ENCODE results near the gene RNF180. TPM values are rescaled to one million over a fixed set of nuclear protein-coding genes. Genes with fewer than 3 reads are reported as not detected.
A peak's percentile ranks its signal among the peaks of the same experiment; 100 is the strongest.

Gene RNF180
- total and polyA plus RNA-seq, 10 of the 15 experiments (the other 5 are each of a cell fraction or from before 2014, with no cell fraction given), result 0.16 to 1.2 (median 0.73) TPM

- 0% methylated on average over 1 of the region's 1 CpG for WGBS (ENCODE audit: insufficient coverage, insufficient replicate concordance, low lambda C conversion rate, missing lambda C conversion rate)
Measured at GRCh38 chr5:64295101-64295500, 129.5 kb downstream of the RNF180 start.

GRCh38 chr5:64298586-64298985 is 132.9 kb downstream of the RNF180 start:
- POLR2A ChIA-PET, result no interaction called here
- FAIRE-seq (no peak), ATAC-seq (no peak), DNase-seq (ENCODE audit: low read depth, low spot score) (no peak)
- RAD21 ChIA-PET (ENCODE audit: unreplicated experiment), result no interaction called here
- Histone ChIP-seq H2AFZ (ENCODE audit: control insufficient read depth, low read depth, low read length) (no peak overlapping the region), H3K79me2 (ENCODE audit: control insufficient read depth, insufficient read depth, low read length) (no peaks in the 10 kb centered on the region), H3K4me1 (ENCODE audit: control insufficient read depth, insufficient read depth, low read length) (no peaks in the 10 kb centered on the region), H3K4me2 (ENCODE audit: control insufficient read depth, insufficient read depth) (no peak overlapping the region), H3K9ac (ENCODE audit: control insufficient read depth, insufficient read depth, low read length) (no peak overlapping the region), H3K36me3 (ENCODE audit: control insufficient read depth in 2 of 2, insufficient read depth in 2 of 2, low read length in 1 of 2) (no peaks in the 10 kb centered on the region), H3K27ac (ENCODE audit: control insufficient read depth, insufficient read depth) (no peak overlapping the region), H3K9me3 (replicated peaks; ENCODE audit: control insufficient read depth, insufficient read depth, low read length) (no peaks in the 10 kb centered on the region), H3K4me3 (no peak overlapping the region), H3K27me3 (replicated peaks in 1 of 2; ENCODE audit: control insufficient read depth in 2 of 2, insufficient read depth in 2 of 2, low read length in 1 of 2) (no peaks in the 10 kb centered on the region), H4K20me1 (ENCODE audit: control insufficient read depth, insufficient read depth) (no peaks in the 10 kb centered on the region)
- SMC1A ChIA-PET (ENCODE audit: uncharacterized antibody, unreplicated experiment), result no interaction called here
- CTCF ChIA-PET, result no interaction called here
- no peak for TF ChIP-seq NFYB (IDR thresholded peaks at IDR 0.05; ENCODE audit: insufficient read depth, low read depth, low read length)
- TF ChIP-seq EZH2 (IDR thresholded peaks at IDR 0.05; ENCODE audit: borderline replicate concordance, control insufficient read depth, low read depth, low read length), result no peak
- TF ChIP-seq PAX5 (IDR thresholded peaks at IDR 0.05; ENCODE audit: borderline replicate concordance, low read depth, low read length), result no peak
- no peak for TF ChIP-seq YY1 (IDR thresholded peaks at IDR 0.05; ENCODE audit: low read depth, low read length)
- no peak for TF ChIP-seq GABPA (IDR thresholded peaks at IDR 0.05; ENCODE audit: low read depth)
- no peak for TF ChIP-seq SMARCA5 (IDR thresholded peaks at IDR 0.05)
- TF ChIP-seq REST (IDR thresholded peaks at IDR 0.05; ENCODE audit: low read depth, low read length), result no peak
- TF ChIP-seq ZNF24 (IDR thresholded peaks at IDR 0.05), result no peak
- 0% methylated on average over 1 of the region's 1 CpG for WGBS (ENCODE audit: insufficient coverage, insufficient replicate concordance, low lambda C conversion rate, missing lambda C conversion rate)
- in situ Hi-C loops (cut with MboI) (no loop called here), intact Hi-C loops (cut with micrococcal nuclease; ENCODE audit: unreplicated experiment) (no loop called here)
- BruUV-seq (replicated peaks), result no TSS peak

More at GRCh38 chr5:64295101-64295500, 129.5 kb downstream of the RNF180 start:
- in situ Hi-C loops (cut with MboI) (no loop called here), intact Hi-C loops (cut with micrococcal nuclease; ENCODE audit: unreplicated experiment) (no loop called here)
- peak; percentile 64 for ATAC-seq
- FAIRE-seq, result no peak
- DNase-seq (ENCODE audit: low read depth, low spot score), result no peak
- SMC1A ChIA-PET (ENCODE audit: uncharacterized antibody, unreplicated experiment), result no interaction called here
- no peaks in the 10 kb centered on the region for H3K4me1 ChIP-seq (ENCODE audit: control insufficient read depth, insufficient read depth, low read length)
- H3K79me2 ChIP-seq (ENCODE audit: control insufficient read depth, insufficient read depth, low read length), result no peaks in the 10 kb centered on the region
- no peaks in the 10 kb centered on the region for H3K36me3 ChIP-seq (ENCODE audit: control insufficient read depth in 2 of 2, insufficient read depth in 2 of 2, low read length in 1 of 2)
- TF ChIP-seq BCL11A (IDR thresholded peaks at IDR 0.05; ENCODE audit: low read depth, low read length), result no peak
- TF ChIP-seq PML (IDR thresholded peaks at IDR 0.05; ENCODE audit: low read length), result no peak
- no peak for TF ChIP-seq ATF2 (IDR thresholded peaks at IDR 0.05; ENCODE audit: low read length)
- H3K4me3 ChIP-seq, result no peak overlapping the region
- no peak overlapping the region for H3K9ac ChIP-seq (ENCODE audit: control insufficient read depth, insufficient read depth, low read length)
- no peaks in the 10 kb centered on the region for H3K9me3 ChIP-seq (replicated peaks; ENCODE audit: control insufficient read depth, insufficient read depth, low read length)
- no TSS peak for BruUV-seq (replicated peaks)
- H3K27ac ChIP-seq (ENCODE audit: control insufficient read depth, insufficient read depth), result no peak overlapping the region
- POLR2A ChIA-PET, result no interaction called here
- H2AFZ ChIP-seq (ENCODE audit: control insufficient read depth, low read depth, low read length), result no peak overlapping the region
- RAD21 ChIA-PET (ENCODE audit: unreplicated experiment), result no interaction called here
- CTCF ChIA-PET, result no interaction called here
- H3K4me2 ChIP-seq (ENCODE audit: control insufficient read depth, insufficient read depth), result no peak overlapping the region
- H3K27me3 ChIP-seq (replicated peaks in 1 of 2; ENCODE audit: control insufficient read depth in 2 of 2, insufficient read depth in 2 of 2, low read length in 1 of 2), result no peaks in the 10 kb centered on the region
- no peaks in the 10 kb centered on the region for H4K20me1 ChIP-seq (ENCODE audit: control insufficient read depth, insufficient read depth)
